GF-D8 (cell line): ENCODE data around the gene HDX.
"Not testable (repeated sequence)": the region's sequence is repeated elsewhere in the genome, so short reads cannot be mapped to it uniquely, and the experiment has no call there.

Experiments used
- DNase-seq: peaks from one replicate; lab custom pipeline; 2025; lab: John Stamatoyannopoulos, UW

The HDX gene

GRCh38 chrX:84501798-84502628 lies at the start of gene HDX:
HDX (minus strand) TSS chrX:84502453; CDS start chrX:84475397, 27,056 bp downstream.
- no peak for DNase-seq

GRCh38 chrX:84541315-84541714 lies 39.1 kb upstream of the HDX start:
- not testable (repeated sequence) for DNase-seq

GRCh38 chrX:84537627-84538026 lies 35.4 kb upstream of the HDX start:
- not testable (repeated sequence) for DNase-seq

- DNase-seq, result no peak
Measured at GRCh38 chrX:84488426-84488825, 13.8 kb downstream of the HDX start.

GRCh38 chrX:84487365-84488353 lies 14.6 kb downstream of the HDX start:
- no peak for DNase-seq

GRCh38 chrX:84479086-84479485 lies 23.2 kb downstream of the HDX start:
- no peak for DNase-seq

- DNase-seq, result no peak
Measured at GRCh38 chrX:84477114-84477513, 25.1 kb downstream of the HDX start.

- no peak for DNase-seq
Measured at GRCh38 chrX:84475596-84475995, 26.7 kb downstream of the HDX start.

GRCh38 chrX:84475101-84475500 lies 27.2 kb downstream of the HDX start:
- DNase-seq, result no peak

- no peak for DNase-seq
Measured at GRCh38 chrX:84469226-84469625, 33.0 kb downstream of the HDX start.

GRCh38 chrX:84467898-84468297 lies 34.4 kb downstream of the HDX start:
- DNase-seq, result no peak

GRCh38 chrX:84453351-84454246 lies 48.7 kb downstream of the HDX start:
- no peak for DNase-seq

GRCh38 chrX:84441143-84441542 lies 61.1 kb downstream of the HDX start:
- DNase-seq, result no peak

GRCh38 chrX:84415140-84415539 lies 87.1 kb downstream of the HDX start:
- DNase-seq, result no peak

GRCh38 chrX:84363663-84364062 lies 138.6 kb downstream of the HDX start:
- no peak for DNase-seq

- no peak for DNase-seq
Measured at GRCh38 chrX:84363051-84363450, 139.2 kb downstream of the HDX start.

- no peak for DNase-seq
Measured at GRCh38 chrX:84362184-84362838, 139.9 kb downstream of the HDX start.

- DNase-seq, result no peak
Measured at GRCh38 chrX:84358271-84358670, 144.0 kb downstream of the HDX start.

- DNase-seq, result no peak
Measured at GRCh38 chrX:84357296-84357695, 145.0 kb downstream of the HDX start.

- no peak for DNase-seq
Measured at GRCh38 chrX:84340968-84341367, 161.3 kb downstream of the HDX start.
